ENCODE data around the gene CCNYL1.

- TF ChIP-seq CTCF (IDR thresholded peaks at IDR 0.05; ENCODE audit: low read depth, low read length) (no peak), EZH2phosphoT487 (IDR thresholded peaks at IDR 0.05; ENCODE audit: low read depth) (no peak)
These were observed 54.7 kb downstream of the CCNYL1 start for GRCh38 chr2:207766041-207766551.

All from OCI-LY3 (cell line).